ENCODE data around the gene GALNT6.
"Not testable (repeated sequence)": the region's sequence is repeated elsewhere in the genome, so short reads cannot be mapped to it uniquely, and the experiment has no call there.

GRCh38 chr12:51337336-51337735, 53.9 kb downstream of the GALNT6 start:
- not testable (repeated sequence) for TF ChIP-seq CTCF (conservative IDR thresholded peaks at IDR 0.05 in 1 of 2, IDR thresholded peaks at IDR 0.05 in 1 of 2; ENCODE audit: extremely low read depth in 1 of 2, insufficient read depth in 1 of 2, low read depth in 1 of 2, low read length in 2 of 2); EZH2 (IDR thresholded peaks at IDR 0.05; ENCODE audit: borderline replicate concordance, low read length)

Measured in mammary epithelial cell (primary cell).